SH-SY5Y (cell line): ENCODE results near the gene PCSK4.

ENCODE experiments used
- GATA2 ChIP-seq: IDR thresholded peaks from 2 replicates; pipeline ENCODE4 v1.6.1; 2011; ENCODE audit warnings: mild to moderate bottlenecking, low read depth, low read length
- GATA3 ChIP-seq: IDR thresholded peaks from 2 replicates; pipeline ENCODE4 v1.6.1; 2011; ENCODE audit warnings: low read depth, mild to moderate bottlenecking, low read length, moderate library complexity

DNA sequence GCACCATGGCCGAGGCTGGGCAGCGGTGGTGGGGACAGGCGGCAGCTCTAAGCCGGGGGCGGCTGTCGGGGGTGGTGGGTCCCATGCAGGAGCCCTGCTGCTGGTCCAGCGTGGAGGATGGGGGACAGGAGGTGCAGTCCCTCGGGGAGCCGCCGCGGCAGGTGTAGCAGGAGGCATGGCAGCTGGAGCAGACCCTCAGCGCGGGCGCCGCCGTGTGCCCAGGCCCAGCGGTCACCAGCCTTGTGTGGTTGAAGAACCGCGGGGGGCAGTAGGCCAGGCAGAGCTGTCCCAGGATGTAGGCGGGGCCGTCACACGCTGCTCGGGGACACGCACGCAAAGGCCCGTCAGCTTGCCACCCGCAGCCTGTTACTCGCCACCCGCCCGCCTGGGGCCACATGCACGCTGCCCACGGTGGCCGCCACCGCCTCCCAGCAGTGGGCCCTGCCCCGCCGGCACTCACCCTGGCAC is 8.2 kb downstream of the PCSK4 start:
- no peak for TF ChIP-seq GATA2
- no peak for TF ChIP-seq GATA3
